IPS-NIHi11 (cell line): ENCODE measurements around the gene EXO1.
"Not testable (repeated sequence)": the region's sequence is repeated elsewhere in the genome, so short reads cannot be mapped to it uniquely, and the experiment has no call there.

Experiments used
- DNase-seq: peaks from one replicate; pipeline ENCODE4 v3.0.0; 2012; ENCODE audit warnings: mixed read lengths, low spot score

Gene EXO1

DNA sequence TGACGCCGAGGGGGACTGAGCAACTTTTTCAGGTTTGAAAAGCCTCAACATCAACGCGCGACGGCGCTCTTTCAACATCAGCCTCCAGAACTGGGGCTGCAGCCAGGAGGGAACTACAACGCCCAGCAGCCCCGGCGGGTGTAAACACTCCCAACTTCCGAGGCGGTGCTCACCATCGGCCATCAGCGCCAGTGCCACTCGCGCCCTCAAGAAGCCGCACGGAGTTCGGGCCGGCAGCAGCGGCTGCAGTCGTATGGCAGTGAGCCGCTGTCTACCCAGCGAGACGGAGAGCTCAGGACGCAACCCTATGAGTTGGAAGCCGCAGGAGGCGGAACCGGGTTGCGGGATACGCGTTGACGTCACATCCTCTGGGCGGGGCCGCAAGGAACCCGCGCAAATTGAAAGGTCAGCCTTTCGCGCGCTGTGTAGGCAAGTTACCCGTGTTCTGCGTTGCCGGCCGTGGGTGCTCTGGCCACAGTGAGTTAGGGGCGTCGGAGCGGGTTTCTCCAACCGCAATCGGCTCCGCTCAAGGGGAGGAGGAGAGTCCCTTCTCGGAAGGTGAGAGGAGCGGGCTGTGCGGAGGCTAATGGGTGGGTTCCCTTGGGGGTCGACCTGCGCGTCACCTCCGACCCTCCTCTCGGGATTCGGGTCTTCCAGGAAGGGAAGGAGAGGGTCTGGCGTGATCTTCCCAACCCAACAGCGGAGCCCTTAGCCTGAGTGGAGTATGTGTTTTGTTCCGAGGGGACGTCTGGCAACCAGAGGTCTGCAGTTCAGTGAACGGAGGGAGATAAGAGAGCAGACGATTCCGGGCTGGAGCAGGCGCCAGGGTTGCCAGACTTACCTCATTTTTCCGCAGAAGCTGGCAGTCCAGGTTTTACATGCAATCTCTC lies at the start of gene EXO1:
Gene EXO1, plus strand, starts transcription at position 409 of the 890 bp plus-strand sequence. CDS start 2,222 bp downstream, outside the sequence.
- peak; percentile 96 for DNase-seq

DNA sequence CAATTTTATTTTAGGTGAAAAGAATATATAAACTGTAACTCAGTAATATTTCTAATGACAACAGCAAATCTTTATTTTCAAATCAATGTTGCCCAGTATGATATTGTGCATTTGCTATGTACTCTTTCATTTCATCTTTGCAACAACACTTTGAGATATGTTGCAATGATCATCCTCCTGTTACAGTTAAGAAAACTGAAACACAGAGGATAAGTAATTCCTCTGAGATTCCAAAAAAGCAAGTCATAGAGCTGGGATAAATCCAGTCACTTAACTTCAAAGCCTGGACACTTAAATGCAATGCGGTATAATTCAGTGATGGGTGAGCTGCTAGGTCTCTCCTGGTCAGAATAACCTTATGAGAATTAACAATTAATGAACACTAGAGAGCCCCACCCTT lies 48.6 kb upstream of the EXO1 start:
- DNase-seq = no peak

DNA sequence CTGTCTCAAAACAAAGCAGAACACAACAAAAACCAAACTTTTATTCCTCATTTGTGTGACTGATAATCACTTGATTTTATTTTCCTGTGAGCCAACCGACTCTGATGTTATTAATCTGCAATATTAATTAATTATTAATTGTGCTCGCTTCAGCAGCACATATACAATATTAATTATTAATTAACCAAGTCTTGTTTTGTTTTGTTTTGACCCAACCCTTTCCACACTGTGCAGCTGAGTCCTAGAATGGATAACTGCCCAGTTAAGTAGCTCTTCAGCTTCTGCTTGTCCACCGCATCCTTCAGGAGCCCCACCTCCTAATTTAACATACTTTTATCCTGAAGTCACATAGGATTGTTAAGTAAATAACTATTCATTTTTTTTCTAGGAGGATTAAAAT lies 47.4 kb upstream of the EXO1 start:
- DNase-seq = no peak

GRCh38 chr1:241802863-241803262 lies 45.1 kb upstream of the EXO1 start:
- DNase-seq = no peak

- not testable (repeated sequence) for DNase-seq
Observed at GRCh38 chr1:241804706-241805105, 43.3 kb upstream of the EXO1 start.

DNA sequence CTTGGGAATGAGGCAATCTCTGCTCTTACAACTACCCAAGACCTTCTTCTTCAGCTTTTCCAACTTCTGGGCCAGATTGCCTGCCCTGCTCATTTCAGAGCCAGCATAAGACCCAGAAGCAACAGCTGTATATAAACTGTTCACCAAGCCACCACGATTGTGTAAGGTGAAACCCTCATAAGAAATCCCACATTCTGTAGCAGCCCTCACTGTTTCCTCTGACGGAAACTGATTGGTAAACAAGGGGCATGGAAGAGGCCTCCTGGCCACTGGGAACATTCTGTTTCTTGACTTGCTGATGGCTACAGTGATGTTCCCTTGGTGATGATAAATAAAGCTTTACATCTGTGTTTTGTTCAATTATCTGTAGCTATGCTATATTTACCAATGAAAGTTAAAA lies 39.7 kb upstream of the EXO1 start:
- DNase-seq = no peak

GRCh38 chr1:241810769-241811405 lies 37.1 kb upstream of the EXO1 start:
- DNase-seq = no peak

DNA sequence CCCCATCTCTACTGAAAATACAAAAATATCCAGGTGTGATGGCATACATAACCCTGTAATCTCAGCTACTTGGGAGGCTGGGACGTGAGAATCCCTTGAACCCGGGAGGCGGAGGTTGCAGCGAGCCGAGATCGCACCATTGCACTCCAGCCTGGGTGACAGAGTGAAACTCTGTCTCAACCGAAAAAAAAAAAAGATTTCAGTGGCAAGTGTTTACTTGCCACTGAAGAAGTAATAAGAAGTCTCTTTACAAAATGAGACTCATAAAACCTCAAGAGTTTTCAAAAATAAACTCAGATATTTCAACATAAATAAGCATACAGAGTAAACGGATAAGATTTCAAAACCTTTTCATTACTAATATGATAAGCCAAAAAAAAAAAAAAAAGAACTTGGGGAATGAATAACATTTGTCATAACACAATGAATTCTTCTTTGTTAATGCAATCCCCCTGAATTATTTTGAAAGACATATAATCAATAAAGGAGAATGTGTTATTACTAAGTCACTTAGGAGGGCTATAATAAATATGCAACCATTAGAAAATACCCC lies 34.2 kb upstream of the EXO1 start:
- no peak for DNase-seq

DNA sequence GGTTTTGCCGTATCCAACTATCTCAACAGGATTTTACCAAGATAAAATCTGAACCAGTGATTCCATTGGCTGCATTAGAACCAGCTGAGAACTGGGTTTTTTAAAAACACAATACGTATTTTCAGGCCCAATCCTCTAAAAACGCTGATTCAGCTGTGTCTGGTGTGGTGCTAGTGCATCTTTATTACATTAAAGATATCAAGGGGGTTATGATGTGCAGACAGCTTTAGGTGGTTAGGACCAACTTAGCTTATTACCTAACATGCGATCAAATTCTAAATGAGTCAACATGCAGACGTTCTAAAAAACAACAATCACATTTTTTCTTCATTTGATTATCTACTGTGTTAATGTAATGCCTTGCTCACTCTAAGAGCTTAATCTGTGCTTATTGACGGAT lies 32.0 kb upstream of the EXO1 start:
- no peak for DNase-seq

- DNase-seq = no peak
Observed at GRCh38 chr1:241817331-241817792, 30.6 kb upstream of the EXO1 start.

DNA sequence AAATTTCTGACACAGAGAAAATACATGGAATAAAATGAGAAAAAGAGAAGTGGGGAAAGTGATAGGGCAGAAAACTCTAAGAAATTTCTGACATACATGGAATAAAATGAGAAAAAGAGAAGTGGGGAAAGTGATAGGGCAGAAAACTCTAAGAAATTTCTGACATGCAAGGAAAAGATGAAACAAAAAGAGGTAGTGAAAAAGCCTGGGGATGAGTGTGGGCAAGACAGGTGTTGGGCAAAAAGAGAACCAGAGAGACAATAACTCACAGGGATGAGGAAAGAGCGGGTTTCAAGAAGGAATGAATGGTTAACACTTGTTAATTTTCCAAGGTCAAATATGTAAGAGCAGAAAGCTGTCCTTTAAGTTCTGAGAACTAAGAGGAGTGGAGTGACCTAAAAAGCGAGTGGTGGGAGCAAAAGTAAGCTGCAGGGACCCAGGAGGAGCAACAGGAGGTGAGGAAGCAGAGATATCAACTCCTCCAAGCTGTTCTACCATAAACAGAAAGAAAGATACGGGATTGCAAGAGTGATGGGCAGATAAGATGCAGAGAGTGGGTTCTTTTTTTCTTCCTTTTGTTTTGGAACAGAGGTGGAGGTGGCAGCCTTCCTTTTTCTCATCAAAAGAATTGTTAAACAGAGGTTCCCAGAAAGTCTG lies 29.9 kb upstream of the EXO1 start:
- no peak for DNase-seq

DNA sequence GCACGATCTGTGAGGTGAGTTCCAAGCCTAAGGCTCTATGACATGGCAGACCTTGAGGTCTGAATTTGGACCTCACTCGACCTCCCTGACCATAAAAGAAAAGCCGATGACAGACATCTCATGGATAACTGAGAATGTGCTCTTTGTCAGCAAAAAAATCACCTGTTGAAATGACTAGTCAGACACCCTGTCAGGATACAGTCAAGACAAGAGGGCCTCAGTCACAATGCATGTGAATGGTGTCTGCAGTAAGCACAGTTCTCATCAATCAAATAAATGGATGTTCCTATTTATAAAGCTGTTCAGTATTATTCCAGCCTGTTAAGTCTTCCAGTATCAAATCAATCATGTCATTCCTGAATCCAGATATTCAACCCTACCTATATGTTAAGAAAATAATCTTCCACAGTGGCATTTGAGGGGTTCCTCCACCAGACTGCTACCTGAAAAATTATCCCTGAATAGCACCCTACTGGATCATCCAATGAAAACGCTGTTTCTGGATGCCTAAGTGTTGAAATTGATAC lies 28.6 kb upstream of the EXO1 start:
- DNase-seq = no peak

- no peak for DNase-seq
Observed at GRCh38 chr1:241821363-241821762, 26.6 kb upstream of the EXO1 start.

DNA sequence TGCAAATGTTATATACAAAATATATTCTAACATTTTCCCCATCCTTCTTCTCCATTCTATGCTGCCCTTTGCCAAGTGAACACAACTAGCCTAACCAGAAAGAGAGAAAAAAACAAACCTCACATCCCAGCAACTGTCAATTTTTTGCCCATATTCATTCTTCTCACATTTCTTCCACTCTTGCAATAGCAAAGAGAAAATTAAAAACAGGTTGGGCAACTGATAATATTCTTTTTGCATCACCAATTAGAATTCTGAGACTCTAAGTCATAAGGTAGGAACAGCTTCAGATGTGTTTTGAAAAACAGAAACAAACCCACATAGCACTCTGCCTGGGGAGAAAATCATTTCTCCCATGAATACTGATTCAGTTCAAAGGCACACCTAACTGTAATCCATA lies 25.2 kb upstream of the EXO1 start:
- DNase-seq = no peak

- DNase-seq = no peak
Observed at GRCh38 chr1:241823925-241824324, 24.1 kb upstream of the EXO1 start.

DNA sequence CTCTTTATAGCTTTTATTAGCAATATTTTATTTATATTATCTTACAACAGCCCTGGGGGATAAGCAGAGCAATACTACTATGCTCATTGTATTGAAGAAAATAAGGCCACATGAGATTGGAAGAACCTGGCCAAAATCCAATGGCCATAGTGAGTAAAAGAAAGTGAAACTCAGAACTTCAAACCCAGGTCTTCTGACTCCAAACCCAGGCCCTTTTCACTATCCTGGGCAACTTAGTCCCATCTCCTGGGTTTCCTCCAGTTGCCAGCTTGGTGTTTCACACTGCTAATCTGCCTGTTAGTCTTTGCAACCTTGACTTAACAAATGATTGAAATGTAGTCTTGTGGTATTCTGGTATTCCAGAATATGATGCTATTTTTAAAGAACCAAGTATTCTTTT lies 22.4 kb upstream of the EXO1 start:
- no peak for DNase-seq

DNA sequence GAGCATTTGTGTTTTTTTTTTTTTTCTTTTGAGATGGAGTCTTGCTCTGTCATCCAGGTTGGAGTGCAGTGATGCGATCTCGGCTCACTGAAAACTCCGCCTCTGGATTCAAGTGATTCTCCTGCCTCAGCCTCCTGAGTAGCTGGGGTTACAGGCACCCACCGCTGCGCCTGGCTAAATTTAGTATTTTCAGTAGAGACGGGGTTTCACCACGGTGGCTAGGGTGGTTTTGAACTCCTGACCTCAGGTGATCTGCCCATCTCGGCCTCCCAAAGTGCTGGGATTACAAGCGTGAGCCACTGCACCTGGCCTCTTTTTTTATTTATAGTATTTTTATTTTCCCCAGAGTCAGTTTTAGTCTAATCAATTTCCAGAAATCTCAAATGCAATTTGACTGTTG lies 21.4 kb upstream of the EXO1 start:
- not testable (repeated sequence) for DNase-seq

- DNase-seq = no peak
Observed at GRCh38 chr1:241827264-241827663, 20.7 kb upstream of the EXO1 start.

- no peak for DNase-seq
Observed at GRCh38 chr1:241828463-241829021, 19.5 kb upstream of the EXO1 start.

DNA sequence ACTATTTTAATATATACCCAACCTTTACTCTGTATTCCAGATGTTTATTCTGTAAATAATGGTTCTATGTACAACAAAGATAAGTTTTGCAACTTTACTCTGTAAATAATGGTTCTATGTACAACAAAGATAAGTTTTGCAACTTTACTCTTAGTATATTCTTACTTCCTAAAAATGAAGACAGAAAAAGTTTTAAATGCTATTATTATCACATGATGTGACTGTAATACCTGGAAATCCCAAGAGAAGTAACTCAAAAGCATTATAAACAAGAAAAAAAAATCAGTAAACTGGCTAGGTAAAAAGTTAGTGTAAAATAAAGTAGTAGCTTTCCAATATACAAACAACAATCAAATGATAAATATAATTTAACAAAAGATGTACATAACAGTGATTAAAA lies 18.5 kb upstream of the EXO1 start:
- DNase-seq = no peak

DNA sequence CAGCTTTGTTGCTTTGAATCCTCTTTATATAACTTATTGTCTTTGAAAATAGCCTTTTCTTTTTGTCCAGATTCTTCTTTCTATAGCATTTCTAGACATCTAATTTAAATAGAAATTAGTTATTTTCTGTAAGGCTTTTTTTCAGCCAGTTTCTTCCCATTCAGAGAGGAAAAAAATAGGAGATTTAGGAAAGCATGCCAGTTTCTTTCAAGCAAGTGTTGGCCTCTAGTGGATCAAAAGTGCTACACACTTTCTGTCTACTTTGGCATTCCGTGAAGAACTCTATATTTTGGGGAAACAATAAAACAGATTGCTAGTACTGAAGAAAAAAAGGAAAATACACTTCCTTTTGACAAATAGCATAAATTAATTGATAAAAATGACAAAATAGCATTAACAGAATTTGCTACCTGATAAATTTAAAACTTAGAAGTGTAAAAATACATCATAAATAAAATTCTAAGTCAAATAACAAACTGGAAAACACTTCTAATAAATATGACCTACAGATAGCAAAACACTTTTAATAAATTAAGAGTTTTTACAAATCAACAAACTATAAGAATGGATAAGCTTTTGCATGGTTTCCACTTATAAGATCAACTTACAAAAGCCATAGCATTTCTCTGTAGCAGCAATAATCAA lies 13.1 kb upstream of the EXO1 start:
- no peak for DNase-seq

- no peak for DNase-seq
Observed at GRCh38 chr1:241836941-241837340, 11.1 kb upstream of the EXO1 start.
